Endodermal cell (in vitro differentiated cells): Measurements from ENCODE around the gene TP53INP2. TPM values are rescaled to one million over a fixed set of nuclear protein-coding genes. Genes with fewer than 3 reads are reported as not detected.

Source experiments
- DNase-seq: peaks from one replicate; pipeline ENCODE4 v3.0.0-alpha.2; 2017
- H3K27ac ChIP-seq: 2 replicates; pipeline ENCODE4 v1.5.1; 2013; ENCODE audit warnings: mild to moderate bottlenecking, low read depth, low read length, moderate library complexity
- H3K27me3 ChIP-seq: 2 replicates; pipeline ENCODE4 v1.6.1; 2013; ENCODE audit warnings: mild to moderate bottlenecking, low read length, moderate library complexity; ENCODE audit not compliant: insufficient read depth, control insufficient read depth, poor library complexity, severe bottlenecking
- H3K36me3 ChIP-seq: 2 replicates; pipeline ENCODE4 v1.7.0; 2013; ENCODE audit warnings: mild to moderate bottlenecking, low read length, moderate library complexity; ENCODE audit not compliant: control insufficient read depth, insufficient read depth
- H3K4me1 ChIP-seq: one replicate; pipeline ENCODE4 v1.7.0; 2013; ENCODE audit warnings: low read length; ENCODE audit not compliant: control insufficient read depth, insufficient read depth
- H3K4me3 ChIP-seq: 2 replicates; pipeline ENCODE4 v1.5.1; 2013; ENCODE audit warnings: mild to moderate bottlenecking, low read length, moderate library complexity
- H3K9ac ChIP-seq: 2 replicates; pipeline ENCODE4 v1.6.1; 2013; ENCODE audit warnings: mild to moderate bottlenecking, low read length, moderate library complexity; ENCODE audit not compliant: poor library complexity, severe bottlenecking; ENCODE audit errors: extremely low read depth
- H3K9me3 ChIP-seq: 2 replicates; pipeline ENCODE4 v1.6.1; 2013; ENCODE audit warnings: mild to moderate bottlenecking, low read length, moderate library complexity; ENCODE audit not compliant: control insufficient read depth
- H3K27ac Mint-ChIP-seq: 2 replicates; pipeline ENCODE4 v1.8.0; 2020; ENCODE audit warnings: mixed read lengths
- H3K27me3 Mint-ChIP-seq: 2 replicates; pipeline ENCODE4 v1.8.0; 2021; ENCODE audit warnings: mild to moderate bottlenecking, mixed read lengths; ENCODE audit not compliant: insufficient read depth
- H3K36me3 Mint-ChIP-seq: 2 replicates; pipeline ENCODE4 v1.8.0; 2020; ENCODE audit warnings: low read depth, mixed read lengths
- H3K4me1 Mint-ChIP-seq: 2 replicates; pipeline ENCODE4 v1.8.0; 2020; ENCODE audit warnings: mixed read lengths
- H3K4me3 Mint-ChIP-seq: 2 replicates; pipeline ENCODE4 v1.8.0; 2020; ENCODE audit warnings: mild to moderate bottlenecking, moderate library complexity, mixed read lengths
- H3K9me3 Mint-ChIP-seq: 2 replicates; pipeline ENCODE4 v1.8.0; 2020; ENCODE audit warnings: mild to moderate bottlenecking, mixed read lengths
- CTCF ChIP-seq: fragments of 200-600 bp; sonication (generic); conservative IDR thresholded peaks from 2 replicates; pipeline ENCODE4 v1.5.0; 2021; ENCODE audit warnings: antibody characterized with exemption, mild to moderate bottlenecking
- WGBS, 2 experiments: methylation state at CpG; one replicate each; pipeline versions ENCODE4 v1.1.5 to v1.1.7; 2013; ENCODE audit warnings: missing lambda C conversion rate in 2 of 2, mixed read lengths in 1 of 2; ENCODE audit not compliant: insufficient coverage in 1 of 2, insufficient read length in 1 of 2; 5-methylcytosine and 5-hydroxymethylcytosine counted together
- total RNA-seq, 2 donors: library from RNA; stranded (reverse); fragmentation: NEBNext Ultra II Directional in 1 of 2; extraction: Animal tissue kit (Norgen Biotek cat#: 25700) in 1 of 2; gene quantifications; 2 replicates in 1 of 2; 3 replicates in 1 of 2; pipeline ENCODE4 v1.2.1, GENCODE V29; 2021

The TP53INP2 gene
- total RNA-seq, 2 donors from 2014 or later: 7.0 to 20.2 TPM

DNA sequence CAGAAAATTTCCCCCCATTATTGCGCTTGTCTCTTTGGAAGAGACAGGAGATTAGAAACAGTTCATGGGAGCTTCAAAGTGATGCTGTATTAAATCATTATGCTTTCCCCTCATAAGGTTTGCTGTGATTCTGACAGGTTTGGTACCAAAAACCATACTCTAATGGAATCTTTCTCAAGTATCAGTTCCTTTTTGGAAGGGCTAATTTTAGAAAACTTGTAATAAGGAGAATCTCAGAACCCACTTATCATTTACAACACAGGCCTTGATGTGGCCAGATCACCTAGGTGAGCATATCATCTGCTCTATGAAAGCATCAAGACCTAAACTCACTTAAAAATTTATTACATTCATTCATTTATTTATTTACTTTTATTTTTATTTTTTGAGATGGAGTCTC lies 51.2 kb downstream of the TP53INP2 start:
- Mint-ChIP-seq H3K9me3 (no peaks in the 10 kb centered on the region), H3K27ac (no peak overlapping the region), H3K27me3 (no peaks in the 10 kb centered on the region), H3K4me1 (peaks cover 16% of the 10 kb centered on the region), H3K4me3 (no peak overlapping the region), H3K36me3 (peaks cover 58% of the 10 kb centered on the region)
- no peak overlapping the region for H3K27ac ChIP-seq
- no peaks in the 10 kb centered on the region for H3K9me3 ChIP-seq
- TF ChIP-seq CTCF: no peak
- no peaks in the 10 kb centered on the region for H3K27me3 ChIP-seq
- no peak overlapping the region for H3K4me3 ChIP-seq
- DNase-seq: no peak
- H3K36me3 ChIP-seq: peaks cover 90% of the 10 kb centered on the region
- H3K4me1 ChIP-seq: no peaks in the 10 kb centered on the region
- WGBS, 2 experiments: 100% methylated on average over 1 of the region's 1 CpG; no CpG with 5 or more reads in 1 of the 2 experiments
- H3K9ac ChIP-seq: no peak overlapping the region

- peaks cover 72% of the 10 kb centered on the region for H3K36me3 Mint-ChIP-seq
- H3K4me1 ChIP-seq: no peaks in the 10 kb centered on the region
- no peak overlapping the region for H3K4me3 ChIP-seq
- no peak overlapping the region for H3K9ac ChIP-seq
- no peaks in the 10 kb centered on the region for H3K27me3 Mint-ChIP-seq
- H3K4me1 Mint-ChIP-seq: no peaks in the 10 kb centered on the region
- H3K27ac Mint-ChIP-seq: no peak overlapping the region
- TF ChIP-seq CTCF: no peak
- H3K4me3 Mint-ChIP-seq: no peak overlapping the region
- 0% methylated on average over 1 of the region's 1 CpG; no CpG with 5 or more reads in 1 of the 2 experiments for WGBS, 2 experiments
- no peak for DNase-seq
- no peaks in the 10 kb centered on the region for H3K9me3 ChIP-seq
- no peaks in the 10 kb centered on the region for H3K27me3 ChIP-seq
- H3K36me3 ChIP-seq: peaks cover 93% of the 10 kb centered on the region
- no peaks in the 10 kb centered on the region for H3K9me3 Mint-ChIP-seq
- no peak overlapping the region for H3K27ac ChIP-seq
These were observed 57.9 kb downstream of the TP53INP2 start for GRCh38 chr20:34762031-34762555.

Other genes starting within 250 kb of the TP53INP2 start
- 100 to 1,000 TPM; 194 to 213 TPM for gene DYNLRB1, start 187.9 kb upstream of the TP53INP2 start, total RNA-seq
- 10 to 100 TPM; 19.0 to 41.6 TPM for gene MAP1LC3A, start 145.6 kb upstream of the TP53INP2 start, total RNA-seq
- 10 to 100 TPM; 35.8 to 41.2 TPM for gene PIGU, start 27.3 kb upstream of the TP53INP2 start, total RNA-seq
- 10 to 100 TPM; 27.1 to 37.4 TPM for gene NCOA6, start 121.3 kb downstream of the TP53INP2 start, total RNA-seq
- 10 to 100 TPM; 31.8 to 43.3 TPM for gene GGT7, start 168.5 kb downstream of the TP53INP2 start, total RNA-seq
- 10 to 100 TPM; 17.0 to 34.2 TPM for gene ACSS2, start 172.3 kb downstream of the TP53INP2 start, total RNA-seq